ENCODE data around the gene ACKR3. TPM values are rescaled to one million over a fixed set of nuclear protein-coding genes. Genes with fewer than 3 reads are reported as not detected.
A peak's percentile ranks its signal among the peaks of the same experiment; 100 is the strongest.

ACKR3 gene
- total and polyA plus RNA-seq, 3 experiments from 2014 or later, result 0.90 to 5.5 (median 1.6) TPM

GRCh38 chr2:236530512-236530911, 39.1 kb upstream of the ACKR3 start:
- Mint-ChIP-seq H3K4me1 (peaks cover 4 to 9% (median 6%) of the 10 kb centered on the region in 3 donors), H3K9me3 (no peaks in the 10 kb centered on the region), H3K27ac (no peak overlapping the region), H3K27me3 (peaks cover 2 to 3% of the 10 kb centered on the region in 2 donors), H3K4me3 (no peak overlapping the region), H3K36me3 (peaks cover 0 to 4% (median 0%) of the 10 kb centered on the region in 3 donors)
- DNase-seq, result no peak
- CTCF ChIA-PET, result interaction anchor here (1.2 to 2.5 kb wide), 2 partner anchors 12 to 17 kb away, joined by 4 to 6 read pairs; no protein-coding TSS in a partner anchor
- no peaks in the 10 kb centered on the region for H3K27me3 ChIP-seq (ENCODE audit: insufficient read depth, low read length, poor library complexity, severe bottlenecking)
- POLR2A ChIA-PET, result no interaction called here
- H3K4me1 ChIP-seq (ENCODE audit: insufficient read depth, low read length), result peaks cover 4% of the 10 kb centered on the region
- no peaks in the 10 kb centered on the region for H3K9me3 ChIP-seq (ENCODE audit: low read length)
- no peak overlapping the region for H3K27ac ChIP-seq (ENCODE audit: low read depth, low read length)
- no peaks in the 10 kb centered on the region for H3K36me3 ChIP-seq (ENCODE audit: insufficient read depth, low read length)
- no peak overlapping the region for H3K4me3 ChIP-seq (ENCODE audit: low read length)

DNA sequence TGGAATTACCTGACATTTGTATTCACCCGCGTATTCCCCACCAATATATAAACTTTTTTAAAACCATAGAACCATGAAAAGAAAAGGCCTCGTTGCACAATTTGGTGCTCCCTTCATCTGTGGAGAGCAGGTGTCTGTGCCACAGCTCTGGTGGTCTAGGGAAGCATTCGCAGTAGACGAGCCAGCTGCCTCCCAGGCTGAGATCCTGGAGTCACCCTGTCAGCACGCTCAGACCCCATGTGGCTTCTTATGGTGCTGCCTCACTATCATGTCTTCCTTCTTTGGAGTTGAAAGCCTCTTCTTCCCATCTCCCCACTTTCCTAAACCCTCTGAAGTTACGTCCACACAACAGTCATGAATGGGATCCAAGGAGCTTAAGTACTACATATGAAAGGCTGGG, 38.4 kb upstream of the ACKR3 start:
- Histone ChIP-seq H3K36me3 (ENCODE audit: insufficient read depth, low read length) (no peaks in the 10 kb centered on the region), H3K4me3 (ENCODE audit: low read length) (no peak overlapping the region), H3K4me1 (ENCODE audit: insufficient read depth, low read length) (peaks cover 10% of the 10 kb centered on the region), H3K9me3 (ENCODE audit: low read length) (no peaks in the 10 kb centered on the region), H3K27me3 (ENCODE audit: insufficient read depth, low read length, poor library complexity, severe bottlenecking) (no peaks in the 10 kb centered on the region), H3K27ac (ENCODE audit: low read depth, low read length) (no peak overlapping the region)
- ChIA-PET POLR2A (no interaction called here), CTCF (interaction anchor here (1.2 to 2.5 kb wide), 3 partner anchors 12 to 38 kb away, joined by 4 to 6 read pairs (median 4); partner anchors contain the start of gene ACKR3)
- Mint-ChIP-seq H3K9me3 (no peaks in the 10 kb centered on the region), H3K36me3 (peaks cover 0 to 4% (median 0%) of the 10 kb centered on the region in 3 donors), H3K4me3 (no peak overlapping the region), H3K4me1 (peaks cover 10 to 16% (median 13%) of the 10 kb centered on the region in 3 donors), H3K27me3 (peaks cover 0 to 3% of the 10 kb centered on the region in 2 donors), H3K27ac (peak overlapping the region in 2 of 8 donors; percentile 2 to 43)
- DNase-seq, result no peak

DNA sequence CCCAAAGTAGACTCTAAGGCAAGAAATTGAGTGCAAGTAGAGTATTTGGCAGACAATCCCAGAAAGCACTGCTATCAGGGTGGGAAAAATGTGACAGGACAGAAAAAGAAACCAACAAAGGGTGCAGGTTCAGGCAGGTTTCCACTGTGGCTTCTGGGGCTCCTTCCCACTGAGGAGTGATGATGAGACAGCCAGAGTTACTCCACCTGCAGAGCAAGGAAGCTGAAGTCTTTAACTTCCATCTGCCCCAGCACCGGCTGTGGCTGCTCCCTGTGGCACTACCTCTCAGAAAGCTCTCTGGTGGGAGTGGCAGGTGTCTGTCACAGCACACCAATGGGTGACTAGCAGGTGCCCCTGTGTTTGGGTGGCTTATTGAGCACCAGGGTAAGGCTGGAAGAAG, 37.6 kb upstream of the ACKR3 start:
- no peaks in the 10 kb centered on the region for H3K9me3 ChIP-seq (ENCODE audit: low read length)
- CTCF ChIA-PET, result interaction anchor here (1.2 to 2.5 kb wide), 3 partner anchors 13 to 37 kb away, joined by 4 to 6 read pairs (median 4); partner anchors contain the start of gene ACKR3
- peaks cover 16% of the 10 kb centered on the region for H3K4me1 ChIP-seq (ENCODE audit: insufficient read depth, low read length)
- H3K4me3 Mint-ChIP-seq, result no peak overlapping the region
- peak overlapping the region in 1 of 8 donors; percentile 14 for H3K27ac Mint-ChIP-seq
- no peaks in the 10 kb centered on the region for H3K9me3 Mint-ChIP-seq
- H3K36me3 ChIP-seq (ENCODE audit: insufficient read depth, low read length), result no peaks in the 10 kb centered on the region
- H3K4me1 Mint-ChIP-seq, result peaks cover 18 to 24% (median 21%) of the 10 kb centered on the region in 3 donors
- POLR2A ChIA-PET, result no interaction called here
- no peaks in the 10 kb centered on the region for H3K27me3 ChIP-seq (ENCODE audit: insufficient read depth, low read length, poor library complexity, severe bottlenecking)
- no peaks in the 10 kb centered on the region for H3K27me3 Mint-ChIP-seq
- H3K36me3 Mint-ChIP-seq, result peaks cover 0 to 4% (median under 1%) of the 10 kb centered on the region in 3 donors
- no peak for DNase-seq
- H3K27ac ChIP-seq (ENCODE audit: low read depth, low read length), result no peak overlapping the region
- no peak overlapping the region for H3K4me3 ChIP-seq (ENCODE audit: low read length)

DNA sequence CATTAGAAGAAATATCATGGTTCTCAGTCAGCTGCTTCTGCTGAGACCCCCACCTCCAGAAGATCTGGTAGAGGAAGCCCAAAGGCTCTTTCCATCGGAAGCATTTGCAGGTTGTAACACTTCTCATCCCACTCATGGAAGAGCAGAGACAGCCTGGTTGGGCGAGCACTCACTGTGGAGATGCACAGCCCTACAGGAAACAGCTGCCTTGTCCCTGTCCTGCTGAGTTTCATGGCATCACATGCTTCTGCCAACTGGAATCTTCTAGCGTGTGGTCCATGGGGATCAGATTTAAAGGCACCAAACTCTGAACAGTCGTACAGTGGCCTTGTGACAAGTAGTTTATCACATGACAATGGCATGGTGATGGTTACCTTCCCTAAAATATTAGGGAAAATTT, 36.3 kb upstream of the ACKR3 start:
- Mint-ChIP-seq H3K27ac (peak overlapping the region in 1 of 8 donors; percentile 57), H3K9me3 (no peaks in the 10 kb centered on the region), H3K4me3 (no peak overlapping the region), H3K27me3 (no peaks in the 10 kb centered on the region), H3K4me1 (peaks cover 24 to 36% (median 33%) of the 10 kb centered on the region in 3 donors), H3K36me3 (peaks cover 0 to 6% (median 4%) of the 10 kb centered on the region in 3 donors)
- H3K27me3 ChIP-seq (ENCODE audit: insufficient read depth, low read length, poor library complexity, severe bottlenecking), result no peaks in the 10 kb centered on the region
- CTCF ChIA-PET, result no interaction called here
- H3K4me1 ChIP-seq (ENCODE audit: insufficient read depth, low read length), result peaks cover 16% of the 10 kb centered on the region
- H3K27ac ChIP-seq (ENCODE audit: low read depth, low read length), result no peak overlapping the region
- DNase-seq, result no peak
- POLR2A ChIA-PET, result no interaction called here
- H3K4me3 ChIP-seq (ENCODE audit: low read length), result no peak overlapping the region
- no peaks in the 10 kb centered on the region for H3K36me3 ChIP-seq (ENCODE audit: insufficient read depth, low read length)
- no peaks in the 10 kb centered on the region for H3K9me3 ChIP-seq (ENCODE audit: low read length)

GRCh38 chr2:236535024-236535423, 34.6 kb upstream of the ACKR3 start:
- Histone ChIP-seq H3K36me3 (ENCODE audit: insufficient read depth, low read length) (no peaks in the 10 kb centered on the region), H3K4me1 (ENCODE audit: insufficient read depth, low read length) (peaks cover 20% of the 10 kb centered on the region), H3K27ac (ENCODE audit: low read depth, low read length) (no peak overlapping the region), H3K4me3 (ENCODE audit: low read length) (no peak overlapping the region), H3K27me3 (ENCODE audit: insufficient read depth, low read length, poor library complexity, severe bottlenecking) (no peaks in the 10 kb centered on the region), H3K9me3 (ENCODE audit: low read length) (no peaks in the 10 kb centered on the region)
- Mint-ChIP-seq H3K36me3 (peaks cover 5 to 9% (median 7%) of the 10 kb centered on the region in 3 donors), H3K27me3 (no peaks in the 10 kb centered on the region), H3K4me3 (peak overlapping the region in 4 of 7 donors; percentile 9 to 71 (median 42)), H3K4me1 (peaks cover 36 to 52% (median 47%) of the 10 kb centered on the region in 3 donors), H3K9me3 (no peaks in the 10 kb centered on the region), H3K27ac (peak overlapping the region in 3 of 8 donors; percentile 49 to 99 (median 78))
- no peak for DNase-seq
- ChIA-PET POLR2A (no interaction called here), CTCF (interaction anchor here (4.5 to 5.4 kb wide), 2 partner anchors 21 to 34 kb away, joined by 26 to 43 read pairs; partner anchors contain the start of gene ACKR3)

DNA sequence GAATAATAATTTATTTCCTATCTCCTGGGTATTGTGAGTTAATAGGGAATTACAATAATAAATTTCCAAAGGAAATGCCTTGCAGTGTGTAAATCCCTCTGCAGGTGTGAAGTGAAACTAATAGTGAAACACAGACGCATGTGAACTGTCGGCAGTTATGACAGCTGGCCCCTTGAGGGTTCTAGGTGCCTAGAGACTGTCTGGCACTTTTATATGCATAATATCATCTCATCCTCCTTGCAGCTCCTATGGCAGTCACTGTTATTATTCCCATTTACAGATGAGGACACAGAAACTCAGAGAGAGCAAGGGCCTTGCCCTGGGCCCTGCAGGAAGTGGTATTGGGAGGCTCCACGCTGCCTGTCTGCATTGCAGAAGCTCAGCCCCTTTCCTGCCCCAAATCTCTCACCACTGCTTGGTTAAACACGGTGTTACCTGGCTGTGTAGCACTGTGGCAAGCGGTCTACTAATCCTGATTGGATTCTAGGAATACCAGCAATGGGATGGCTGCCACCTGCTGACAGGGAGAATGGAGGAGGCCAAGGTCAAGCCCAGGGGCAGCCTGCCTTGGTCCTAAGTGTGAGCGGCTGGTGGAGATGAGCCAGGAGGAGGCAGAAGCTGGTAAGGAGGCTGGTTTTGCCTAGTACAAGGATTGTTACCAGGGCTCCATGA, 32.8 kb upstream of the ACKR3 start:
- peaks cover under 1% of the 10 kb centered on the region for H3K36me3 ChIP-seq (ENCODE audit: insufficient read depth, low read length)
- ChIA-PET POLR2A (interaction anchor here (1.0 to 1.3 kb wide), 3 partner anchors 9 to 33 kb away, joined by 3 to 6 read pairs (median 4); partner anchors contain the start of gene ACKR3), CTCF (interaction anchor here (1.5 to 5.4 kb wide), 5 partner anchors 9 to 32 kb away, joined by 5 to 43 read pairs (median 7); partner anchors contain the start of gene ACKR3)
- peak; percentile 36 to 74 (median 55) for DNase-seq
- H3K27me3 ChIP-seq (ENCODE audit: insufficient read depth, low read length, poor library complexity, severe bottlenecking), result no peaks in the 10 kb centered on the region
- H3K27ac ChIP-seq (ENCODE audit: low read depth, low read length), result peak overlapping the region; percentile 43
- H3K4me3 Mint-ChIP-seq, result peak overlapping the region; percentile 94 to 100 (median 97)
- peaks cover 27% of the 10 kb centered on the region for H3K4me1 ChIP-seq (ENCODE audit: insufficient read depth, low read length)
- H3K9me3 ChIP-seq (ENCODE audit: low read length), result no peaks in the 10 kb centered on the region
- H3K4me1 Mint-ChIP-seq, result peaks cover 52 to 70% (median 65%) of the 10 kb centered on the region in 3 donors
- H3K27me3 Mint-ChIP-seq, result no peaks in the 10 kb centered on the region
- peaks cover 18 to 24% (median 21%) of the 10 kb centered on the region in 3 donors for H3K36me3 Mint-ChIP-seq
- H3K9me3 Mint-ChIP-seq, result peaks cover 0 to 2% (median 0%) of the 10 kb centered on the region in 5 donors
- H3K27ac Mint-ChIP-seq, result peak overlapping the region; percentile 87 to 100 (median 97)
- peak overlapping the region; percentile 81 for H3K4me3 ChIP-seq (ENCODE audit: low read length)

- peaks cover 0 to 2% (median 0%) of the 10 kb centered on the region in 5 donors for H3K9me3 Mint-ChIP-seq
- Histone ChIP-seq H3K27ac (ENCODE audit: low read depth, low read length) (peak overlapping the region; percentile 43), H3K4me3 (ENCODE audit: low read length) (peak overlapping the region; percentile 81), H3K9me3 (ENCODE audit: low read length) (no peaks in the 10 kb centered on the region), H3K4me1 (ENCODE audit: insufficient read depth, low read length) (peaks cover 36% of the 10 kb centered on the region), H3K27me3 (ENCODE audit: insufficient read depth, low read length, poor library complexity, severe bottlenecking) (no peaks in the 10 kb centered on the region), H3K36me3 (ENCODE audit: insufficient read depth, low read length) (peaks cover 6% of the 10 kb centered on the region)
- H3K4me3 Mint-ChIP-seq, result peak overlapping the region; percentile 94 to 100 (median 97)
- ChIA-PET CTCF (interaction anchor here (4.5 to 5.4 kb wide), 2 partner anchors 25 to 31 kb away, joined by 26 to 43 read pairs; partner anchors contain the start of gene ACKR3), POLR2A (interaction anchor here (1.2 to 1.3 kb wide), 2 partner anchors 9 to 31 kb away, joined by 3 to 4 read pairs; partner anchors contain the start of gene ACKR3)
- DNase-seq, result no peak
- H3K4me1 Mint-ChIP-seq, result peaks cover 61 to 84% (median 79%) of the 10 kb centered on the region in 3 donors
- H3K27me3 Mint-ChIP-seq, result no peaks in the 10 kb centered on the region
- peak overlapping the region; percentile 83 to 99 (median 97) for H3K27ac Mint-ChIP-seq
- peaks cover 28 to 38% (median 29%) of the 10 kb centered on the region in 3 donors for H3K36me3 Mint-ChIP-seq
Measured at GRCh38 chr2:236538242-236538641, 31.4 kb upstream of the ACKR3 start.
